Measurements from ENCODE around the gene HIVEP2. TPM values are rescaled to one million over a fixed set of nuclear protein-coding genes. Genes with fewer than 3 reads are reported as not detected.

Gene HIVEP2
- total RNA-seq, 4 donors from 2014 or later: 17.5 to 21.8 (median 20.6) TPM

- TF ChIP-seq CTCF (IDR thresholded peaks at IDR 0.05; ENCODE audit: low read depth): no peak
These were observed 133.1 kb downstream of the HIVEP2 start for GRCh38 chr6:142811923-142812322.

GRCh38 chr6:142810952-142811514 lies 133.9 kb downstream of the HIVEP2 start:
- no peak for TF ChIP-seq CTCF (IDR thresholded peaks at IDR 0.05; ENCODE audit: low read depth)

- TF ChIP-seq CTCF (IDR thresholded peaks at IDR 0.05; ENCODE audit: low read depth): no peak
These were observed 135.0 kb downstream of the HIVEP2 start for GRCh38 chr6:142809947-142810346.

DNA sequence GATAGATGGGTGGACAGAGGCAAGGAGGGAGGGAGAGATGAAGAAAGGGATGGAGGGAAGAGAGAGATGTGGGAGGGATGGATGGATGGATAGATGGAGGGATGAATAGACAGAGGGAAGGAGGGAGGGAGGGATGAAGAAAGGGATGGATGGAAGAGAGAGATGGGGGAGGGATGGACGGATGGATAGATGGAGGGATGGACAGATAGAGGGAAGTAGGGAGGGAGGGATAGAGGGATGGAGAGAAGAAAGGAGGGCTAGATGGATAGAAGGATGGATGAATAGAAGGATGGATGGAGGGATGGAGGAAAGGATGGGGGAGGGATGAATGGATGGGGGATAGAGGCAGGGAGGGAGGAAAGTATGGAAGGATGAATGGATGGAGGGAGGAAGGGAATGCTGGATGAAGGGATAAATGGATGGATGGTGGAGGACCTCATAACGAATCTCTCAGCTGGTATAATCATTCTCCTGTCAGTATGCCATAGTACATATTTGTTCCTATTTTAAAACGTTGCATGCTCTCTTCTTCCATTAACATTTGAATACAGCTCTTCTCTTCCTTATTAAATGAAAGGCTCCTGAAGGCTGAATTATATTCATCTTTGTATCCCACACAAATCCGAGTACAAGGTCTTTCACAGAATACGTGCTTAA lies 136.4 kb downstream of the HIVEP2 start:
- TF ChIP-seq CTCF (IDR thresholded peaks at IDR 0.05; ENCODE audit: low read depth): no peak

DNA sequence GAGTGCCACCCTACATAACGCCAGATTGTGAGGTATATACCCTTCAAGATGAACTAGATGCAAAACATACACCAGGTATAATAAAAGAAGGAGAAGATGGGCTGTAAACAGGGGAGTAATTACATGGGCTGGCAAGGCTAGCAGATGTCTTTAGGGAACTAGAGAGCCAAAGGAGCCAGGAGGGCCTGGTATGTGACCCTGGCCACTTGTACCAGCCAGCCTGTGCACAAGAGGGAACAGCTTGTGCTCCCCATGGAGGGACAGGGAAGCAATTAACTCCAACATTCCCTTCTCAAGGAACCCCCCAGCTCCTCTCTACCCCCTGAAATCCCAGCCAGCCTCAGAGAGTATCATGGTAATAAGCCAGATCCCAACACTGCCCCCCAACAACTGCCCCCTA lies 139.9 kb downstream of the HIVEP2 start:
- TF ChIP-seq CTCF (IDR thresholded peaks at IDR 0.05; ENCODE audit: low read depth): no peak

GRCh38 chr6:142804490-142804889 lies 140.5 kb downstream of the HIVEP2 start:
- no peak for TF ChIP-seq CTCF (IDR thresholded peaks at IDR 0.05; ENCODE audit: low read depth)

DNA sequence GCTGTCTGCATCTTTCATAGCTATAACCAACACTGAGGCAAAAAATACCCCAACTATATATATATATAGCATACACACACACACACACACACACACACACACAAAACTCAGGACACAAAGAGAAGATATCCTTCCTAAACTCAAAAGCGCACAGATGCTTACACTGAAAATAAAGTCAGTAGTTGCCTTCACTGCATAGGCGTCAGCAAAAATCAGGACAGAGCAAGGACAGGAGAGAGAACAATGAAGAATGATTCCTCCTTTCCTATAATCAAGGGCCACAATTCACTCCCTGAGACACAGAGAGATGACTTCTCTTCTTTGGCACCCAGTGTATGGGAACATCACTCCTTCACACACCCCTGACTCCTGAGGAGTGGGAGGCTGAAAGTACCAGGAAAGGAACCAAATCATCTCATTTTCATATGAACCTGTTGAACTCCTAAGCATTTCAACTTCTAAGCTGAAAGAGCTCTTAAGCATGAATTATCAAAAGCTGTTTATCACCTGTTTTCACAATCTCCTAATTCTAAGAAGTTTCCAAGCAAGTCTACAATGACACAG lies 141.4 kb downstream of the HIVEP2 start:
- TF ChIP-seq CTCF (IDR thresholded peaks at IDR 0.05; ENCODE audit: low read depth): no peak
